ENCODE data around the gene BMERB1.
A peak's percentile ranks its signal among the peaks of the same experiment; 100 is the strongest.
"Not testable (repeated sequence)": the region's sequence is repeated elsewhere in the genome, so short reads cannot be mapped to it uniquely, and the experiment has no call there.

BMERB1 gene

GRCh38 chr16:15435216-15435864, 952 bp downstream of the BMERB1 start:
- DNase-seq (ENCODE audit: low read depth), result no peak
- H3K4me3 ChIP-seq (replicated peaks; ENCODE audit: low read depth, low read length), result peak overlapping the region; percentile 81
- TF ChIP-seq CTCF (IDR thresholded peaks at IDR 0.05; ENCODE audit: low read length, missing control alignments), result no peak

- DNase-seq (ENCODE audit: low read depth), result no peak
- H3K4me3 ChIP-seq (replicated peaks; ENCODE audit: low read depth, low read length), result no peak overlapping the region
- TF ChIP-seq CTCF (IDR thresholded peaks at IDR 0.05; ENCODE audit: low read length, missing control alignments), result no peak
Observed at GRCh38 chr16:15439102-15439501, 4.7 kb downstream of the BMERB1 start.

- H3K4me3 ChIP-seq (replicated peaks; ENCODE audit: low read depth, low read length), result no peak overlapping the region
- no peak for TF ChIP-seq CTCF (IDR thresholded peaks at IDR 0.05; ENCODE audit: low read length, missing control alignments)
Observed at GRCh38 chr16:15439521-15439920, 5.1 kb downstream of the BMERB1 start.

GRCh38 chr16:15440852-15441251, 6.5 kb downstream of the BMERB1 start:
- no peak overlapping the region for H3K4me3 ChIP-seq (replicated peaks; ENCODE audit: low read depth, low read length)
- peak; percentile 39 for DNase-seq (ENCODE audit: low read depth)
- TF ChIP-seq CTCF (IDR thresholded peaks at IDR 0.05; ENCODE audit: low read length, missing control alignments), result no peak

More at GRCh38 chr16:15439521-15439920, 5.1 kb downstream of the BMERB1 start:
- DNase-seq (ENCODE audit: low read depth), result no peak

- not testable (repeated sequence) for H3K4me3 ChIP-seq (replicated peaks; ENCODE audit: low read depth, low read length); DNase-seq (ENCODE audit: low read depth)
Observed at GRCh38 chr16:15442140-15442539, 7.8 kb downstream of the BMERB1 start.

- no peak overlapping the region for H3K4me3 ChIP-seq (replicated peaks; ENCODE audit: low read depth, low read length)
- no peak for DNase-seq (ENCODE audit: low read depth)
- no peak for TF ChIP-seq CTCF (IDR thresholded peaks at IDR 0.05; ENCODE audit: low read length, missing control alignments)
Observed at GRCh38 chr16:15443753-15444152, 9.4 kb downstream of the BMERB1 start.

- H3K4me3 ChIP-seq (replicated peaks; ENCODE audit: low read depth, low read length), result no peak overlapping the region
- no peak for TF ChIP-seq CTCF (IDR thresholded peaks at IDR 0.05; ENCODE audit: low read length, missing control alignments)
- no peak for DNase-seq (ENCODE audit: low read depth)
Observed at GRCh38 chr16:15444264-15444663, 9.9 kb downstream of the BMERB1 start.
